HG03558 (cell line): Measurements from ENCODE around the gene OR7C1.
"Not testable (repeated sequence)": the region's sequence is repeated elsewhere in the genome, so short reads cannot be mapped to it uniquely, and the experiment has no call there.

Experiments used
- ATAC-seq: cut with Tn5 transposase; IDR thresholded peaks from one replicate; pipeline ENCODE4 v1.9.1; 2021; ENCODE audit warnings: moderate number of reproducible peaks; ENCODE audit not compliant: unreplicated experiment; ENCODE audit errors: extremely low read depth

OR7C1 gene

GRCh38 chr19:14769201-14769600 is 65.8 kb downstream of the OR7C1 start:
- ATAC-seq = no peak

- no peak for ATAC-seq
Observed at GRCh38 chr19:14768001-14768400, 67.0 kb downstream of the OR7C1 start.

GRCh38 chr19:14767466-14767971 is 67.5 kb downstream of the OR7C1 start:
- no peak for ATAC-seq

GRCh38 chr19:14765841-14766240 is 69.1 kb downstream of the OR7C1 start:
- ATAC-seq = not testable (repeated sequence)

GRCh38 chr19:14765403-14765802 is 69.6 kb downstream of the OR7C1 start:
- ATAC-seq = not testable (repeated sequence)

GRCh38 chr19:14764401-14764800 is 70.6 kb downstream of the OR7C1 start:
- ATAC-seq = no peak

GRCh38 chr19:14763497-14764145 is 71.4 kb downstream of the OR7C1 start:
- no peak for ATAC-seq

GRCh38 chr19:14762111-14762510 is 72.9 kb downstream of the OR7C1 start:
- ATAC-seq = no peak

- ATAC-seq = no peak
Observed at GRCh38 chr19:14761607-14762006, 73.4 kb downstream of the OR7C1 start.

GRCh38 chr19:14758816-14759215 is 76.2 kb downstream of the OR7C1 start:
- ATAC-seq = no peak

GRCh38 chr19:14748601-14749000 is 86.4 kb downstream of the OR7C1 start:
- no peak for ATAC-seq
